Heart left ventricle (tissue), 13 donors: ENCODE measurements around the gene RAB1A.

Source experiments
- CTCF ChIP-seq, 12 donors: fragments of 200-600 bp; sonication (generic) in 4 of 12; IDR thresholded peaks; one replicate each; pipeline versions ENCODE4 v1.5.0 to v1.8.0; 2018 to 2022; ENCODE audit warnings: antibody characterized with exemption in 12 of 12, mild to moderate bottlenecking in 5 of 12
- POLR2A ChIP-seq, 2 donors: fragments of 450-650 bp; IDR thresholded peaks; one replicate each; pipeline ENCODE4 v1.6.1; 2017; ENCODE audit warnings: antibody characterized with exemption in 2 of 2, mild to moderate bottlenecking in 2 of 2, moderate library complexity in 2 of 2
- donor health status: ischemic (EF 13 %, LVEDD 7.1; RV severe dilation, severe dysfunction).
- donor health status: DM: no; HTN: yes; CAD: no.
- donor health status: DM: no; HTN: no; CAD: no.
- donor health status: ischemic (EF 25% LVEDD 6.9; RV normal size, moderate dysfunction).
- donor health status: ischemic (EF 25% LVEDD 5.7; RV mildly dilated, moderate dysfunction).
- donor health status: ischemic (EF 35%, LVEDD 5.7; RV mildly dilated, moderate dysfunction).
- donor health status: nonischemic (EF 11% LVEDD 7.7; RV severe dilation, severe dysfunction).
- donor health status: DM: yes; HTN: yes; CAD: no.
- donor health status: PGD.
- donor health status: ischemic (EF 29% LVEDD 5.4; RV normal size, mild dysfunction).
- donor health status: nonischemic (EF 23%, LVEDD 6.1; RV moderate dilation, normal function).

- TF ChIP-seq POLR2A (IDR thresholded peaks at IDR 0.05) = no peak
- TF ChIP-seq CTCF (IDR thresholded peaks at IDR 0.05) = no peak
Measured at GRCh38 chr2:65153515-65153914, 23.6 kb upstream of the RAB1A start.
